Measurements from ENCODE around the gene TSPAN31.
"Not testable (repeated sequence)": the region's sequence is repeated elsewhere in the genome, so short reads cannot be mapped to it uniquely, and the experiment has no call there.

GRCh38 chr12:57774634-57775033, 29.8 kb downstream of the TSPAN31 start:
- TF ChIP-seq CTCF (IDR thresholded peaks at IDR 0.05; ENCODE audit: low read length); EZH2 (IDR thresholded peaks at IDR 0.05; ENCODE audit: borderline replicate concordance, low read length): not testable (repeated sequence)
